GM12878 (cell line): ENCODE measurements around the gene ANKS1A.

Experiments
- CTCF ChIP-seq, 3 experiments: IDR thresholded peaks in 2 of 3; conservative IDR thresholded peaks in 1 of 3; 2 replicates each; pipeline ENCODE4 v1.5.1; 2011; ENCODE audit warnings: low read depth in 3 of 3, low read length in 3 of 3, mild to moderate bottlenecking in 3 of 3, control low read depth in 2 of 3, moderate library complexity in 2 of 3, inconsistent platforms in 1 of 3, mixed read lengths in 1 of 3; ENCODE audit not compliant: control insufficient read depth in 2 of 3, insufficient read depth in 1 of 3; ENCODE audit errors: extremely low read depth in 1 of 3
- HDAC2 ChIP-seq: fragments of 200-600 bp; sonication (generic); IDR thresholded peaks from 2 replicates; pipeline ENCODE4 v1.6.1; 2017

- no peak for TF ChIP-seq CTCF (IDR thresholded peaks at IDR 0.05 in 2 of 3, conservative IDR thresholded peaks at IDR 0.05 in 1 of 3; ENCODE audit: control insufficient read depth in 2 of 3, extremely low read depth in 1 of 3, insufficient read depth in 1 of 3, low read depth in 3 of 3, low read length in 3 of 3)
- TF ChIP-seq HDAC2, result no peak
Measured at GRCh38 chr6:34929241-34929978, 40.4 kb downstream of the ANKS1A start.
